B cell (primary cell): ENCODE data around the gene BNIP5. TPM values are rescaled to one million over a fixed set of nuclear protein-coding genes. Genes with fewer than 3 reads are reported as not detected.

Source experiments
- ATAC-seq: fragments of 200-7000 bp; cut with Tn5 transposase; one replicate; pipeline ENCODE4 v1.10.0; 2021; ENCODE audit warnings: low read depth, mild to moderate bottlenecking, moderate number of reproducible peaks, moderate library complexity
- CTCF ChIA-PET: fragments of 350-600 bp; sonication (Branson Sonifier 250); formaldehyde crosslinking; loops from one replicate; lab custom pipeline; 2021; ENCODE audit warnings: antibody characterized with exemption, inconsistent platforms; lab: Charles Lee
- POLR2A ChIA-PET: fragments of 350-600 bp; sonication (Branson Sonifier 250); formaldehyde crosslinking; loops from one replicate; lab custom pipeline; 2021; ENCODE audit warnings: antibody characterized with exemption; lab: Charles Lee
- DNase-seq: peaks from one replicate; pipeline ENCODE4 v3.0.0; 2013
- H2AFZ ChIP-seq: 2 replicates; pipeline ENCODE4 v1.6.1; 2012; ENCODE audit warnings: mild to moderate bottlenecking, low read depth, low read length; ENCODE audit not compliant: insufficient read depth, poor library complexity, severe bottlenecking
- H3K27ac ChIP-seq, 2 donors: 1 replicate in 1 of 2; 2 replicates in 1 of 2; pipeline ENCODE4 v1.5.1; 2012 to 2013; ENCODE audit warnings: low read length in 2 of 2, mild to moderate bottlenecking in 2 of 2, moderate library complexity in 1 of 2
- H3K27me3 ChIP-seq, 4 experiments: fragments of 200-600 bp in 1 of 4; sonication (generic) in 1 of 4; replicated peaks in 1 of 4; 1 replicate in 2 of 4; 2 replicates in 2 of 4; pipeline versions ENCODE4 v1.6.1 to v1.7.0; 2013 to 2016; ENCODE audit warnings: low read length in 3 of 4, mild to moderate bottlenecking in 2 of 4, mixed read lengths in 1 of 4, moderate library complexity in 1 of 4; ENCODE audit not compliant: insufficient read depth in 4 of 4, control insufficient read depth in 3 of 4; ENCODE audit errors: control extremely low read depth in 1 of 4
- H3K36me3 ChIP-seq, 2 experiments: replicated peaks in 1 of 2; 1 replicate in 1 of 2; 2 replicates in 1 of 2; pipeline versions ENCODE4 v1.6.1 to v1.7.1; 2013; ENCODE audit warnings: low read length in 1 of 2; ENCODE audit not compliant: insufficient read depth in 2 of 2, control insufficient read depth in 1 of 2; ENCODE audit errors: control extremely low read depth in 1 of 2, extremely low read depth in 1 of 2
- H3K4me1 ChIP-seq, 2 donors: fragments of 200-600 bp in 1 of 2; sonication (generic) in 1 of 2; 1 replicate in 1 of 2; 2 replicates in 1 of 2; pipeline versions ENCODE4 v1.5.1 to v1.6.1; 2013 to 2017; ENCODE audit warnings: low read length in 2 of 2; ENCODE audit not compliant: control insufficient read depth in 2 of 2, insufficient read depth in 2 of 2
- H3K4me2 ChIP-seq: replicated peaks from 2 replicates; pipeline ENCODE3; 2012; ENCODE audit warnings: mild to moderate bottlenecking, low read depth, low read length; ENCODE audit not compliant: poor library complexity, severe bottlenecking
- H3K4me3 ChIP-seq, 5 experiments: fragments of 200-600 bp in 1 of 5; sonication (generic) in 1 of 5; 1 replicate in 3 of 5; 2 replicates in 2 of 5; pipeline versions ENCODE4 v1.5.1 to v1.7.0; 2011 to 2016; ENCODE audit warnings: low read length in 4 of 5, mild to moderate bottlenecking in 4 of 5, low read depth in 2 of 5, control low read depth in 1 of 5, moderate library complexity in 1 of 5; ENCODE audit not compliant: insufficient read depth in 1 of 5; ENCODE audit errors: control extremely low read depth in 1 of 5, extremely low read depth in 1 of 5
- H3K79me2 ChIP-seq: fragments of 200-600 bp; sonication (generic); one replicate; pipeline ENCODE4 v1.6.0; 2016; ENCODE audit warnings: low read length; ENCODE audit not compliant: control insufficient read depth, insufficient read depth
- H3K9ac ChIP-seq: fragments of 200-600 bp; sonication (generic); 2 replicates; pipeline ENCODE4 v1.6.1; 2017; ENCODE audit warnings: mild to moderate bottlenecking, low read length, moderate library complexity
- H3K9me3 ChIP-seq, 3 donors: one replicate each; pipeline versions ENCODE4 v1.6.1 to v1.7.1; 2013; ENCODE audit warnings: low read length in 2 of 3; ENCODE audit not compliant: control insufficient read depth in 2 of 3, insufficient read depth in 1 of 3; ENCODE audit errors: control extremely low read depth in 1 of 3
- H4K20me1 ChIP-seq: 2 replicates; pipeline ENCODE4 v1.6.0; 2012; ENCODE audit warnings: mild to moderate bottlenecking, low read length; ENCODE audit not compliant: insufficient read depth, control insufficient read depth, poor library complexity, severe bottlenecking
- H3K27ac Mint-ChIP-seq: one replicate; pipeline ENCODE4 v1.8.0; 2021; ENCODE audit warnings: mixed read lengths
- H3K27me3 Mint-ChIP-seq: one replicate; pipeline ENCODE4 v1.8.0; 2021; ENCODE audit warnings: mixed read lengths
- H3K4me1 Mint-ChIP-seq: one replicate; pipeline ENCODE4 v1.8.0; 2021; ENCODE audit warnings: mixed read lengths
- H3K4me3 Mint-ChIP-seq: one replicate; pipeline ENCODE4 v1.8.0; 2021; ENCODE audit warnings: mixed read lengths
- H3K9me3 Mint-ChIP-seq: one replicate; pipeline ENCODE4 v1.8.0; 2022; ENCODE audit warnings: mixed read lengths; ENCODE audit not compliant: insufficient read depth
- CTCF ChIP-seq: fragments of 200-600 bp; IDR thresholded peaks from one replicate; pipeline ENCODE4 v1.8.0; 2022; ENCODE audit warnings: antibody characterized with exemption, mild to moderate bottlenecking
- EZH2 ChIP-seq: IDR thresholded peaks from 2 replicates; pipeline ENCODE4 v1.6.1; 2012; ENCODE audit warnings: borderline replicate concordance, low read depth, mild to moderate bottlenecking, moderate library complexity, low read length; ENCODE audit not compliant: insufficient read depth, poor library complexity, severe bottlenecking
- WGBS: methylation state at CpG from one replicate; pipeline ENCODE4 v1.1.5; 2013; ENCODE audit warnings: missing lambda C conversion rate; ENCODE audit not compliant: insufficient coverage; 5-methylcytosine and 5-hydroxymethylcytosine counted together
- intact Hi-C: fragments of 100-400 bp; cut with micrococcal nuclease; formaldehyde crosslinking; loops from one replicate; pipeline ENCODE4 v1.10.0; 2022
- polyA plus RNA-seq: library from polyadenylated mRNA; depleted of rRNA; stranded (reverse); fragments of >200 nt; gene quantifications from 2 replicates; pipeline ENCODE4 v1.2.3, GENCODE V29; 2012
- total RNA-seq, 2 donors: library from RNA; stranded (reverse); fragments of 120-200 nt in 1 of 2; gene quantifications; 1 replicate in 1 of 2; 2 replicates in 1 of 2; pipeline versions ENCODE4 v1.2.3 to v1.2.4, GENCODE V29; 2013 to 2022

The BNIP5 gene
- total and polyA plus RNA-seq, 2 donors (not counting 1 experiment from before 2014, with no cell fraction given) = 0.06 to 0.10 TPM

GRCh38 chr6:36346486-36347273 is 10.0 kb upstream of the BNIP5 start:
- 96% methylated on average over 17 of the region's 20 CpGs for WGBS
- POLR2A ChIA-PET = no interaction called here
- no peak for TF ChIP-seq EZH2
- TF ChIP-seq CTCF = no peak
- no peak overlapping the region for H3K4me3 Mint-ChIP-seq
- CTCF ChIA-PET = interaction anchor here (0.9 kb wide), 2 partner anchors 13 to 34 kb away, joined by 3 to 4 read pairs; no protein-coding TSS in a partner anchor
- no peak for DNase-seq
- no peaks in the 10 kb centered on the region for H4K20me1 ChIP-seq
- H3K27ac ChIP-seq = no peak overlapping the region
- H3K4me1 Mint-ChIP-seq = no peaks in the 10 kb centered on the region
- H3K9me3 Mint-ChIP-seq = no peaks in the 10 kb centered on the region
- no peak for ATAC-seq
- H3K27me3 Mint-ChIP-seq = no peaks in the 10 kb centered on the region
- no peak overlapping the region for H3K27ac Mint-ChIP-seq
- no peaks in the 10 kb centered on the region for H3K79me2 ChIP-seq
- H2AFZ ChIP-seq = no peak overlapping the region
- intact Hi-C loops = no loop called here
- no peak overlapping the region for H3K4me2 ChIP-seq
- peaks cover 0 to 2% (median 0%) of the 10 kb centered on the region in 3 donors for H3K9me3 ChIP-seq
- no peaks in the 10 kb centered on the region for H3K4me1 ChIP-seq
- H3K27me3 ChIP-seq = no peaks in the 10 kb centered on the region
- no peak overlapping the region for H3K9ac ChIP-seq
- H3K4me3 ChIP-seq = no peak overlapping the region
- H3K36me3 ChIP-seq = no peaks in the 10 kb centered on the region
